Left forelimb (tissue), 1 donor: ENCODE data around the gene TMEM117.

ENCODE experiments used
- DNase-seq: peaks from one replicate; pipeline ENCODE4 v3.0.0-alpha.2; 2018; ENCODE audit warnings: low spot score

The TMEM117 gene

GRCh38 chr12:43884683-43885410 lies 49.0 kb downstream of the TMEM117 start:
- no peak for DNase-seq

GRCh38 chr12:43887397-43887796 lies 51.5 kb downstream of the TMEM117 start:
- DNase-seq: no peak

- no peak for DNase-seq
These were observed 56.1 kb downstream of the TMEM117 start for GRCh38 chr12:43891856-43892574.

- no peak for DNase-seq
These were observed 57.8 kb downstream of the TMEM117 start for GRCh38 chr12:43893670-43894069.

- no peak for DNase-seq
These were observed 59.8 kb downstream of the TMEM117 start for GRCh38 chr12:43895580-43896206.

- DNase-seq: no peak
These were observed 60.6 kb downstream of the TMEM117 start for GRCh38 chr12:43896496-43896895.

GRCh38 chr12:43898474-43898873 lies 62.6 kb downstream of the TMEM117 start:
- DNase-seq: no peak

- DNase-seq: no peak
These were observed 63.7 kb downstream of the TMEM117 start for GRCh38 chr12:43899574-43899973.

- DNase-seq: no peak
These were observed 67.8 kb downstream of the TMEM117 start for GRCh38 chr12:43903686-43904085.

- DNase-seq: no peak
These were observed 77.0 kb downstream of the TMEM117 start for GRCh38 chr12:43912859-43913258.

GRCh38 chr12:43914391-43914790 lies 78.5 kb downstream of the TMEM117 start:
- DNase-seq: no peak

GRCh38 chr12:43914923-43915468 lies 79.1 kb downstream of the TMEM117 start:
- no peak for DNase-seq

- DNase-seq: no peak
These were observed 82.0 kb downstream of the TMEM117 start for GRCh38 chr12:43917896-43918295.

- DNase-seq: no peak
These were observed 85.9 kb downstream of the TMEM117 start for GRCh38 chr12:43921666-43922337.

GRCh38 chr12:43930032-43930431 lies 94.2 kb downstream of the TMEM117 start:
- DNase-seq: no peak

GRCh38 chr12:43931187-43931586 lies 95.3 kb downstream of the TMEM117 start:
- DNase-seq: no peak

- no peak for DNase-seq
These were observed 99.7 kb downstream of the TMEM117 start for GRCh38 chr12:43935581-43935980.

- no peak for DNase-seq
These were observed 102.1 kb downstream of the TMEM117 start for GRCh38 chr12:43937947-43938346.

GRCh38 chr12:43942379-43942778 lies 106.5 kb downstream of the TMEM117 start:
- no peak for DNase-seq

GRCh38 chr12:43945983-43946382 lies 110.1 kb downstream of the TMEM117 start:
- DNase-seq: no peak

- DNase-seq: no peak
These were observed 115.4 kb downstream of the TMEM117 start for GRCh38 chr12:43951286-43951685.

- no peak for DNase-seq
These were observed 122.0 kb downstream of the TMEM117 start for GRCh38 chr12:43957732-43958372.
